H1 (cell line): Measurements from ENCODE around the gene SPRR1B. TPM values are rescaled to one million over a fixed set of nuclear protein-coding genes. Genes with fewer than 3 reads are reported as not detected.
A peak's percentile ranks its signal among the peaks of the same experiment; 100 is the strongest.

Experiments used
- CTCF ChIA-PET: fragments of 300-600 bp; sonication (Branson Sonifier 250); formaldehyde crosslinking; loops from one replicate; lab custom pipeline; 2021; ENCODE audit not compliant: partially characterized antibody; lab: Charles Lee
- POLR2A ChIA-PET: fragments of 300-600 bp; sonication (Branson Sonifier 250); formaldehyde crosslinking; loops from one replicate; lab custom pipeline; 2021; ENCODE audit warnings: inconsistent platforms; ENCODE audit not compliant: partially characterized antibody; lab: Charles Lee
- DNase-seq, 2 experiments: peaks; one replicate each; pipeline versions ENCODE4 v3.0.0 to v3.0.0-alpha.2; 2010 to 2022; ENCODE audit warnings: low spot score in 2 of 2, low read depth in 1 of 2, mixed read lengths in 1 of 2
- FAIRE-seq: peaks from 2 replicates; lab custom pipeline; 2011; peaks lifted over from hg19 to GRCh38; lab: Jason Lieb, UNC
- H2AFZ ChIP-seq: 2 replicates; pipeline ENCODE4 v1.8.1; 2012; ENCODE audit warnings: low read length, inconsistent platforms
- H2AK5ac ChIP-seq: 2 replicates; pipeline ENCODE4 v1.6.1; 2013; ENCODE audit warnings: low read depth, low read length
- H2BK120ac ChIP-seq: replicated peaks from 2 replicates; pipeline ENCODE3; 2013; ENCODE audit warnings: low read depth, low read length, inconsistent platforms
- H2BK12ac ChIP-seq: 2 replicates; pipeline ENCODE4 v1.6.1; 2013; ENCODE audit warnings: low read depth, low read length
- H2BK15ac ChIP-seq: 2 replicates; pipeline ENCODE4 v1.6.1; 2013; ENCODE audit warnings: low read length
- H2BK20ac ChIP-seq: 2 replicates; pipeline ENCODE4 v1.6.1; 2013; ENCODE audit warnings: low read length
- H2BK5ac ChIP-seq: 2 replicates; pipeline ENCODE4 v1.6.1; 2013; ENCODE audit warnings: low read depth, low read length
- H3K14ac ChIP-seq: 2 replicates; pipeline ENCODE4 v1.6.1; 2013; ENCODE audit warnings: inconsistent platforms; ENCODE audit not compliant: insufficient read length
- H3K18ac ChIP-seq: 2 replicates; pipeline ENCODE4 v1.6.1; 2013; ENCODE audit warnings: low read length; ENCODE audit errors: extremely low read depth
- H3K23ac ChIP-seq: 2 replicates; pipeline ENCODE4 v1.6.1; 2013; ENCODE audit warnings: inconsistent platforms; ENCODE audit not compliant: insufficient read length
- H3K23me2 ChIP-seq: 2 replicates; pipeline ENCODE4 v1.6.1; 2013; ENCODE audit warnings: low read depth, low read length
- H3K27ac ChIP-seq: 2 replicates; pipeline ENCODE4 v1.6.1; 2011; ENCODE audit warnings: low read depth, low read length, inconsistent platforms
- H3K27me3 ChIP-seq, 4 experiments: replicated peaks in 1 of 4; 1 replicate in 1 of 4; 2 replicates in 3 of 4; pipeline versions ENCODE4 v1.6.1 to v1.8.1; 2011 to 2013; ENCODE audit warnings: low read length in 3 of 4, mild to moderate bottlenecking in 3 of 4, inconsistent platforms in 2 of 4, mixed read lengths in 2 of 4, moderate library complexity in 1 of 4; ENCODE audit not compliant: control insufficient read depth in 3 of 4, insufficient read depth in 3 of 4; ENCODE audit errors: extremely low read depth in 1 of 4
- H3K36me3 ChIP-seq, 4 experiments: 2 replicates each; pipeline versions ENCODE4 v1.6.1 to v1.8.1; 2011 to 2013; ENCODE audit warnings: mild to moderate bottlenecking in 4 of 4, low read length in 3 of 4, moderate library complexity in 2 of 4, control low read depth in 1 of 4, inconsistent platforms in 1 of 4; ENCODE audit not compliant: insufficient read depth in 4 of 4, control insufficient read depth in 2 of 4
- H3K4ac ChIP-seq: replicated peaks from 2 replicates; pipeline ENCODE3; 2013; ENCODE audit warnings: low read length, low read depth, mixed read lengths, inconsistent platforms; ENCODE audit not compliant: insufficient read length
- H3K4me1 ChIP-seq, 4 experiments: replicated peaks in 1 of 4; 1 replicate in 1 of 4; 2 replicates in 3 of 4; pipeline versions ENCODE4 v1.6.1 to v1.8.1; 2011 to 2013; ENCODE audit warnings: low read length in 3 of 4, inconsistent platforms in 2 of 4, mixed read lengths in 1 of 4; ENCODE audit not compliant: insufficient read depth in 4 of 4, control insufficient read depth in 3 of 4
- H3K4me2 ChIP-seq, 2 experiments: 2 replicates each; pipeline versions ENCODE4 v1.6.1 to v1.8.1; 2011 to 2013; ENCODE audit warnings: low read depth in 2 of 2, low read length in 2 of 2, control low read depth in 1 of 2, inconsistent platforms in 1 of 2, mild to moderate bottlenecking in 1 of 2; ENCODE audit not compliant: insufficient read depth in 1 of 2
- H3K4me3 ChIP-seq, 4 experiments: fragments of 200-600, 300-600 bp in 1 of 4; sonication (generic), shearing (Covaris generic), sonication (Bioruptor Twin) in 1 of 4; 2 replicates each; pipeline versions ENCODE4 v1.5.1 to v1.8.1; 2011 to 2016; ENCODE audit warnings: low read length in 4 of 4, low read depth in 3 of 4, control low read depth in 2 of 4, inconsistent platforms in 2 of 4, mild to moderate bottlenecking in 2 of 4, mixed read lengths in 1 of 4, moderate library complexity in 1 of 4; ENCODE audit not compliant: insufficient read depth in 2 of 4; ENCODE audit errors: extremely low read depth in 1 of 4
- H3K56ac ChIP-seq: replicated peaks from 2 replicates; pipeline ENCODE3; 2013; ENCODE audit warnings: low read depth, mild to moderate bottlenecking, mixed read lengths, low read length, inconsistent platforms; ENCODE audit not compliant: insufficient read length
- H3K79me1 ChIP-seq: 2 replicates; pipeline ENCODE4 v1.6.1; 2013; ENCODE audit warnings: low read depth, low read length, control low read depth
- H3K79me2 ChIP-seq, 2 experiments: 2 replicates each; pipeline versions ENCODE4 v1.6.1 to v1.8.1; 2012 to 2013; ENCODE audit warnings: low read length in 2 of 2, mild to moderate bottlenecking in 2 of 2, inconsistent platforms in 1 of 2; ENCODE audit not compliant: insufficient read depth in 2 of 2, control insufficient read depth in 1 of 2
- H3K9ac ChIP-seq, 4 experiments: replicated peaks in 1 of 4; 1 replicate in 1 of 4; 2 replicates in 3 of 4; pipeline versions ENCODE4 v1.6.1 to v1.8.1; 2011 to 2013; ENCODE audit warnings: low read depth in 3 of 4, low read length in 3 of 4, control low read depth in 2 of 4, mild to moderate bottlenecking in 2 of 4, moderate library complexity in 2 of 4, inconsistent platforms in 1 of 4; ENCODE audit errors: extremely low read depth in 1 of 4
- H3K9me3 ChIP-seq, 2 experiments: 2 replicates each; pipeline versions ENCODE4 v1.6.1 to v1.8.1; 2012 to 2013; ENCODE audit warnings: mild to moderate bottlenecking in 2 of 2, moderate library complexity in 2 of 2, control low read depth in 1 of 2, inconsistent platforms in 1 of 2, low read depth in 1 of 2, low read length in 1 of 2, mixed read lengths in 1 of 2; ENCODE audit not compliant: insufficient read depth in 2 of 2
- H4K20me1 ChIP-seq, 2 experiments: replicated peaks in 1 of 2; 2 replicates each; pipeline versions ENCODE3 to v1.8.1; 2011 to 2013; ENCODE audit warnings: inconsistent platforms in 2 of 2, low read length in 2 of 2, mild to moderate bottlenecking in 1 of 2; ENCODE audit not compliant: insufficient read depth in 2 of 2, control insufficient read depth in 1 of 2
- H4K5ac ChIP-seq: 2 replicates; pipeline ENCODE4 v1.6.1; 2013; ENCODE audit warnings: low read length, low read depth, mixed read lengths, inconsistent platforms; ENCODE audit not compliant: insufficient read length
- H4K8ac ChIP-seq: 2 replicates; pipeline ENCODE4 v1.8.0; 2013; ENCODE audit warnings: mild to moderate bottlenecking, moderate library complexity, low read length, inconsistent platforms; ENCODE audit not compliant: insufficient read depth; ENCODE audit errors: extremely low read depth
- H4K91ac ChIP-seq: replicated peaks from 2 replicates; pipeline ENCODE3; 2013; ENCODE audit warnings: low read length, mixed read lengths, inconsistent platforms; ENCODE audit not compliant: insufficient read length
- CEBPB ChIP-seq: IDR thresholded peaks from 2 replicates; pipeline ENCODE4 v1.6.1; 2012; ENCODE audit warnings: low read depth, low read length
- CREB1 ChIP-seq: IDR thresholded peaks from 2 replicates; pipeline ENCODE4 v1.6.1; 2012; ENCODE audit warnings: inconsistent platforms
- RXRA ChIP-seq: IDR thresholded peaks from 2 replicates; pipeline ENCODE4 v1.6.1; 2011; ENCODE audit warnings: low read depth, mild to moderate bottlenecking, low read length, moderate library complexity; ENCODE audit not compliant: insufficient read depth
- WGBS, 2 experiments: shearing (Covaris generic) in 1 of 2; methylation state at CpG; one replicate each; pipeline versions ENCODE4 v1.1.6 to v1.1.7; 2013 to 2015; ENCODE audit warnings: low lambda C conversion rate in 2 of 2, mixed read lengths in 2 of 2, inconsistent platforms in 1 of 2, low coverage in 1 of 2, missing lambda C conversion rate in 1 of 2; ENCODE audit not compliant: insufficient replicate concordance in 2 of 2, insufficient coverage in 1 of 2, insufficient read length in 1 of 2; ENCODE audit errors: extremely low coverage in 1 of 2, missing lambda C conversion rate in 1 of 2; 5-methylcytosine and 5-hydroxymethylcytosine counted together
- polyA plus RNA-seq, 7 experiments: library from polyadenylated mRNA; depleted of rRNA in 3 of 7; stranded (reverse) in 5 of 7; unstranded in 2 of 7; fragments of >200 nt in 5 of 7; fragments of 200-250 nt in 2 of 7; gene quantifications; 1 replicate in 5 of 7; 2 replicates in 1 of 7; 4 replicates in 1 of 7; pipeline versions ENCODE4 v1.2.1 to v1.2.3, GENCODE V29; 2011 to 2013; ENCODE audit warnings: missing spikeins in 2 of 7, mixed read lengths in 2 of 7
- total RNA-seq: library from RNA; stranded (reverse); fragmentation: NEBNext Ultra II Directional; extraction: Animal tissue kit (Norgen Biotek cat#: 25700); gene quantifications from 2 replicates; pipeline ENCODE4 v1.2.1, GENCODE V29; 2021

SPRR1B gene
- total and polyA plus RNA-seq, 2 of the 8 experiments (the other 6 are each of a cell fraction or from before 2014, with no cell fraction given), result 0.23 TPM; not detected in 1

DNA sequence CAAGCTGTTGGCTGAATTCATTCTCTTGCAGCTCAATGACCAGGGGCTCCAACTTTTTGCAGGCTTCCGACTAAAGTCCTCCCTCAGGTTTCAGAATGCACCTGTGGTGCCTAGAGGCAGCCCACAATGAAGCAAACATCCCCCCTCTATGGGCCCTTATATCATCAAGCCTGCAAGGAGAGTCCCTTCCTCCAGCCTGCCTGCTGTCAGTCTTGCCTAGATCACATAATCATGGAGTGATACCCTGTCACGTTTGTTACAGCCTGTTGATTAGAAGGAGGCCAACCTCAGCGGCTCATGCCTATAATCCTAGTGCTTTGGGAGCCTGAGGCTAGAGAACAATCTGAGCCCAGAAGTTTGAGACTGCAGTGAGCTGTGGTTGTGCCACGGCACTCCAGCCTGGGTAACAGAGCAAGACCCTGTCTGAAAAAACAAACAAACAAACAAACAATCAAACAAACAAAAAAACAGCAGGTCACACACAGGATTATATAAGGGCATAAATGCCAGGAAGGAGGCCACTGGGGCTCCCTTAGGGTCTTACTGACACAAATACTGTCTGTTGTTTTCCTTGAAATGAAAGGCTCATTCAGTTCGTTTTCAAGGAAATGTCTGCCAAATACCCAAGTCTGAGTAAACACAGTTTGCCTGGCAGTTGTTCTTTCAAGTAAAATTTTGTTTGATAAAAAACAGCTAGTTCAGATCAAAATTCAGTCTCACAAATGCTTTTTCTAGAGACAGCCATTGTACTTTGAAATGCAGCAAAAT lies 34.2 kb upstream of the SPRR1B start:
- H3K36me3 ChIP-seq, result no peaks in the 10 kb centered on the region
- POLR2A ChIA-PET, result no interaction called here
- H2BK20ac ChIP-seq, result no peak overlapping the region
- TF ChIP-seq CEBPB (no peak), RXRA (no peak), CREB1 (no peak)

More for the DNA sequence above, 34.2 kb upstream of the SPRR1B start:
- Histone ChIP-seq H3K56ac (no peak overlapping the region), H4K8ac (no peak overlapping the region), H3K27me3 (no peaks in the 10 kb centered on the region), H4K20me1 (no peaks in the 10 kb centered on the region), H4K91ac (no peak overlapping the region), H3K23me2 (no peaks in the 10 kb centered on the region), H3K4me3 (0 out of 8 replicates have a peak overlapping the region, but pooled peaks of 1 of the 4 experiments have one; percentile 1), H3K18ac (no peak overlapping the region), H2BK5ac (no peak overlapping the region), H3K9me3 (0 out of 4 replicates have a peak, but pooled peaks cover 0 to 7% of the 10 kb centered on the region in 2 experiments), H4K5ac (no peak overlapping the region), H3K9ac (no peak overlapping the region), H2BK120ac (no peak overlapping the region), H2BK12ac (no peak overlapping the region), H3K4ac (no peak overlapping the region), H2AK5ac (no peak overlapping the region), H2AFZ (peak overlapping the region; percentile 30), H3K23ac (no peak overlapping the region), H3K79me2 (no peaks in the 10 kb centered on the region), H2BK15ac (no peak overlapping the region), H3K27ac (no peak overlapping the region), H3K4me2 (peak overlapping the region in 1 of 2 experiments; percentile 3; a peak in 1 of 4 replicates), H3K14ac (no peak overlapping the region), H3K4me1 (peaks cover 0 to 4% (median 2%) of the 10 kb centered on the region in 4 experiments; a peak in 1 of 7 replicates), H3K79me1 (no peaks in the 10 kb centered on the region)
- 72% methylated on average over 5 of the region's 5 CpGs; no CpG with 5 or more reads in 1 of the 2 experiments for WGBS, 2 experiments
- CTCF ChIA-PET, result interaction anchor here (1.6 to 1.7 kb wide), 2 partner anchors 33 to 196 kb away, joined by 4 read pairs; no protein-coding TSS in a partner anchor
- FAIRE-seq (no peak), DNase-seq (no peak)
